ENCODE measurements around the gene CENPB.

CENPB gene

DNA sequence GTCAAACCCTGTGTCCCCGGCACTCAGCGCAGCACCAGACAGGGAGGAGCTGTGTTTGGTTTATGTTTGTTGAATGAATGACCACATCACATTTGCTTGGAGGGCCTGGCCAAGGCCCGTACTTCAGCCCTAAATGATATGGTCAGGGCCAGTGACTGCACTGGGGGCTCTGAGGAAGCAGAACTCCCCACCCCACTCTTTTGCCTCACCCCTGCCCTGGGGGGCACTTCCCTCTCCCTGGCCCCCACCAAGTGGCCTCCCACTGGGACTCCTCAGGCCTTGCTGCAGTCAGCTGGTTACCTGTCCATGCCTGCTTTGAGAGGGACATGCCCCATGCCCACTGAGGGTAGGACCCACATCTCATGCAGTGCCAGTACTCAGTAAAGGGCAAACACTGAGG lies 21.9 kb downstream of the CENPB start:
- DNase-seq, result no peak

DNA sequence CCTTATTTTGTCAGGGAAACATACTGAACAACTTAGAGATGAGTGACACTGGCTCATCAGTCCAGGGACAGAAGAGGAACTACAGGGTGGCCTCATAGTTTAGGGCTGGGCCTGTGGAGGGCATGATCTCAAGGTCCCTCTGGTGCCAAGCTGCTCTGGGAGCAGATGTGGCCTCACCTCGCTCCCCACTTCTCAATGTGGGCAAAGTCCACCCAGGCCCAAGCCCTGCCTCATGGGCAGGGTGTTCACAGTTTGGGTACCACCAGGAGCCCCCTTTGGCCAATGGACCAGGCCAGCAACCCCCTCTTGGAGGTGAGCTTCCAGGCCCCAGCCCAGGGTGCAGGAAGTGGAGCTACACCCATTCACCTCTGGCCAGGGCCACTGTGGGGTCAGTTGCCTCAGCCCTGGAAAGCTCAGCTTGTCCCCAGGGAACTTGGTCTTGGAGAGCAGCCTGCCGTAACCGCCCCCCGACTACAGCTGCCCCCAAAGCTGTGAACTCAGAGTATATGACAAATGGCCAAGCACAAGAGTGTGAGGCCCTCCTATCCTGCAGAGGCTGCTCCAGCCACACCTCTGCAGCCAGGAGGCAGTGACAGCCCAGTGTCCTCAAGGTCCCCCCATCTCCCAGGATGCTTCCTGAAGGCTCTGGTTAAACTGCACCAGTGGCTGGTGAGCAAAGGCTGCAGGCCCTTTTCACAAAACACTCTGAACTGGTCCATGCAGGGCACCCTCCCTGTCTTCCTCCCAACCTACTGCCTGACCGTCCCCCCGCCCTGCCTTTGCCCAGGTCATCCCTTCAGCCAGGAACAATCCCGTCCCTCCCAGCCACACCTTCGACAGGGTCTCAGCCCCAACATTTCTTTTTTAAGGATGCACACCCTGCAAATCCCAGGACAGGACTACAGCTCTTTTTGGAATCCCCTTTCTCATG lies 22.6 kb downstream of the CENPB start:
- peak; percentile 82 for DNase-seq

DNA sequence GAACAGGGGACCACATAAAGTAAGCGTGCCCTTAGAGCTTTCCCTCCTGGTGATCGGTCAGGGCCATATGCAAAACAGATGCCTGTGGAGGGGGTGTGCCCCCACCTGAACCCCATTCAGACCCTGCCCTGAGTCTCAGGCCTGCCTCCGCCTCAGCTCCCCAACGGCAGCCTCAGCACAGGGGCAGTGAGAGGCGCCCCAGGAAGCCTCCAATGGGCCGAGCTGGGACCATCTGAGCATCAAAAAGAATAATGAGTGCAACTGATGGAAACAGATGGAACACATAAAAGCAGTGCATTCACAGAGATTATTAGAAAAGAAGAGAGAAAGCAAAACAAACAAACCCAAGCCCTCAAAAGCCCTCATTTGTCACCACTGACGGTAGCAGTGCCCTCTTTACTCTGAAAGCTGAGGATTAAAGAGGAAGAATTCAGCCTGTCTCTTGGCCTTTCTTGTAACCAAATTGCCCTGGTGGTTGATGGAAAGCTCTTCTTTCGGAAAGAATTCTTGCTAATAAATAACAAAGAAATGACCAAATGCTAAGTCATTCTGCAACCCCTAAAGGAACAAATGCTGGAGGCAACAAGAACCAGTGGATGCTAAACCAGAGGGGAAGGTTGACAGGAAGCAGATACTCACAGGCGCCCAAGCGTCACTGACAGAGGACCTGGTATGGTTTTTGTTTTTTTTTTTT lies 25.7 kb downstream of the CENPB start:
- no peak for DNase-seq

- no peak for DNase-seq
Observed at GRCh38 chr20:3759884-3760283, 26.7 kb downstream of the CENPB start.

GRCh38 chr20:3759316-3759823 lies 27.2 kb downstream of the CENPB start:
- DNase-seq, result no peak

DNA sequence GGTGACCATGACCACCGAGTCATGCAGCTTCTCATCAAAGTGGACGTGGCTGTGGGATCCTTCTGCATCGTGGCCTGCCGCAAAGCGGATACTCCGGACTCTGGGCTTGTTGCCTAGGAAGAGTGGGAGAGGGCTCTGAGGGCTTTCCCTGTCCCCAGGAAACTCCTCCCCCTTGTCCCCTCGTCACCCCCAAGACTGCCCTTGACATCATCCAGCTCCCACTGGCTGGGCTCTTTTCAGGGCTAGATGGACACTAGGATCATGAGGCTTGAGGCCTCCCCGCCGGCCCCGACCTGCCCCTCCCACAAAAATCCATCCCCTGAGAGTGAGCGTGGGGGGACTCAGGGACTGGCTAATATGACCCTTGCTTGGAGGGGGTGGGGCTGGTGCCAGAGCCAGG lies 28.0 kb downstream of the CENPB start:
- DNase-seq, result no peak

GRCh38 chr20:3757268-3757667 lies 29.3 kb downstream of the CENPB start:
- peak; percentile 47 for DNase-seq

GRCh38 chr20:3755814-3756480 lies 30.6 kb downstream of the CENPB start:
- no peak for DNase-seq

- no peak for DNase-seq
Observed at GRCh38 chr20:3755269-3755668, 31.3 kb downstream of the CENPB start.

DNA sequence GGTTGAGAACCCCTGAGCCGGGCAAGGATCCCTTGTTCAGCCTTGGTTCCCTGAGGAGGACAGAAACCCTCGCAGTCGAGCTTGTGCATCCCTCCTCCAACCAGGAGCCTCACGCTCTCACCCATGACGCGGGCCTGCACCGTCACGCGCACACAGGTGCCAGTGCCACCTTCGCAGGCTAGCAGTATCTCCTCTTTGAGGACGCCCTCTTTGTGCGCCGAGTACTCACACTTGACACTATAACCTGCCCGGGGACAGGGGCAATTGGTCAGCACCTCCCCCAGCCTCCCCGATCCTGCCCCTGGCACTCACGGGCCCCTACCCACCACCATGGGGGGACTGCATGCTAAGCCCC lies 32.3 kb downstream of the CENPB start:
- no peak for DNase-seq

DNA sequence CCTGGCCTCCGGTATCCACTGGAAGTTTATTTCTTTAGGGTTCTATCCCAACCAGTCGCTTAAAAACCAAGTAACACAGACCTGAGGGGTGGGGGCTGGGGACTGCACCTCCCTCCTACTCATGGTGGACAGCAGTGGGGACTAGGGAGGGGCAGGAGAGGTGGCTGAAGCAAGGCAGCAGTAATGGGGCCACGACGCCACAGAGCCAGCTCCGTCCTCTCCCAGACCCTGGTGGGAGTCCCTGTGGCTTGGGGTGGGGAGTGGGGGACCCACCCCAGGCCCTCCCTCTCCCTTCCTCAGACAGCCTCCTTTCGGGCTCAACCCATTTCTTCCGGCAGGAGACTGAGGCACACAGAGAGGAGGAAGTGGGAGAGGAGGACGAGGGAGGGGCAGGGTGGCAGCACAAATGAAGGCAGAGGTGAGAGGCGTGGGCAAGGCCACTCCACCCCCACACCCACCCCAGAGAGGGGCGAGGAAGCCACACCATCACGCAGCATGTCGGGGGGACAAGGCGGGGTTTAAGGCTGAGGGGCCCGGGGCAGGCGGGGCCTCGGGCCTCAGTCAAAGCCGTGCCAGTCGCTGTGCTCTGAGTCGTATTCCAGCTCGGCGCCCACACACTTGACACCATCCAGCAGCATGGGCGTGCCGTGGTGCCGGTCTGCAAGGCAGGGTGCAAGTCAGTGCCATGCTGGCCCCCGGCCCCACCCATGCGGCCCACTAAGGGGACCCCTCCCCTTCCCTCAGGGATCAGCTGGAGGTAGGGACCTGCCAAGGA lies 32.9 kb downstream of the CENPB start:
- DNase-seq, result no peak

- peak; percentile 82 for DNase-seq
Observed at GRCh38 chr20:3753098-3753497, 33.4 kb downstream of the CENPB start.

DNA sequence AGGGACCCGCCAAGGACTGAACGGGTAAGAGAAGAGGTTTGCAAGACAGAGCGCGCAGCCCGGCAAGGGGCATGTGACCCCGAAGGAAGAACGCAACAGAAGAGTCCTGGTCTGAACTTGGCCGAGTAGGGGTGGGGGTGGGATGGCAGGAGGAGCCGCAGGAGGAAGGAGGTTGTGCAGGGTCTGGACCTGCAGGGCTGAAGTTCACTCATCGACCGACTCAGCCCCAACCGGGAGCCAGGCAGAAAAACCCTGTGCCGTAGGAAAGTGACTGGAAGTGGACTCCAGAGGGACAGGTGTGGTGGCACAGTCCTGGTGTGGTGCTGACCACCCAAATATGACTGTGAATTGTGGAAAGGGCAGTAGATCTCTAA lies 34.2 kb downstream of the CENPB start:
- DNase-seq, result no peak

DNA sequence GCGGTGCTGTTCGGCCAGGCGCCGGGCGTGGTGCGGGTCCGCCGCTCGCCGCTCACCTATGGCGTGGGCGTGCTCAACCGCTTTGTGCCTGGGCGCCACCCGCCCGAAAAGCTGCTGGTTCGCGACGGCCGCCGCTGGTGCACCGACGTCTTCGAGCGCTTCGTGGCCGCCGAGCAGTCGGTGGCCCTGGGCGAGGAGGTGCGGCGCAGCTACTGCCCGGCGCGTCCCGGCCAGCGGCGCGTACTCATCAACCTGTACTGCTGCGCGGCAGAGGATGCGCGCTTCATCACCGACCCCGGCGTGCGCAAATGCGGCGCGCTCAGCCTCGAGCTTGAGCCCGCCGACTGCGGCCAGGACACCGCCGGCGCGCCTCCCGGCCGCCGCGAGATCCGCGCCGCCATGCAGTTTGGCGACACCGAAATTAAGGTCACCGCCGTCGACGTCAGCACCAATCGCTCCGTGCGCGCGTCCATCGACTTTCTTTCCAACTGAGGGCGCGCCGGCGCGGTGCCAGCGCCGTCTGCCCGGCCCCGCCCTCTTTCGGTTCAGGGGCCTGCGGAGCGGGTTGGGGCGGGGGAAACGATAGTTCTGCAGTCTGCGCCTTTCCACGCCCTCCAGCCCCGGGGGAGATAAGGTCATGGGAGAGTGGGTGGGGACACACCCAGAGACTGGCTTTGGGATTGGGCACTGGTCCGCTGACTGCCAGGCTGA lies 34.7 kb downstream of the CENPB start:
- DNase-seq, result peak; percentile 83

DNA sequence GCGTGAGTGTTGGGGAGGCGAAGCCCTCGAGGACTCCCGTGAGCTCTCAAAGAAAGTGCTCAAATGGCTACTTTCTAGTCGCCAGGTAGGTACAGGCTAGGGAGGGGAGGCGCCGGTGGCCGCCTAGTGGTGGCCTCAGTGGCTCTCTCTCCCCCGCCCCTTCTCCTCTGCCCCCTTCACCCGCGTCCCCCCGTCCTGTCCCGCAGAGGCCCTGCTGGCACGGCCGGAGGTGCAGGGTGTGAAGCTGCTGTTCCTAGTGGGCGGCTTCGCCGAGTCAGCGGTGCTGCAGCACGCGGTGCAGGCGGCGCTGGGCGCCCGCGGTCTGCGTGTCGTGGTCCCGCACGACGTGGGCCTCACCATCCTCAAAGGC lies 35.2 kb downstream of the CENPB start:
- DNase-seq, result no peak

DNA sequence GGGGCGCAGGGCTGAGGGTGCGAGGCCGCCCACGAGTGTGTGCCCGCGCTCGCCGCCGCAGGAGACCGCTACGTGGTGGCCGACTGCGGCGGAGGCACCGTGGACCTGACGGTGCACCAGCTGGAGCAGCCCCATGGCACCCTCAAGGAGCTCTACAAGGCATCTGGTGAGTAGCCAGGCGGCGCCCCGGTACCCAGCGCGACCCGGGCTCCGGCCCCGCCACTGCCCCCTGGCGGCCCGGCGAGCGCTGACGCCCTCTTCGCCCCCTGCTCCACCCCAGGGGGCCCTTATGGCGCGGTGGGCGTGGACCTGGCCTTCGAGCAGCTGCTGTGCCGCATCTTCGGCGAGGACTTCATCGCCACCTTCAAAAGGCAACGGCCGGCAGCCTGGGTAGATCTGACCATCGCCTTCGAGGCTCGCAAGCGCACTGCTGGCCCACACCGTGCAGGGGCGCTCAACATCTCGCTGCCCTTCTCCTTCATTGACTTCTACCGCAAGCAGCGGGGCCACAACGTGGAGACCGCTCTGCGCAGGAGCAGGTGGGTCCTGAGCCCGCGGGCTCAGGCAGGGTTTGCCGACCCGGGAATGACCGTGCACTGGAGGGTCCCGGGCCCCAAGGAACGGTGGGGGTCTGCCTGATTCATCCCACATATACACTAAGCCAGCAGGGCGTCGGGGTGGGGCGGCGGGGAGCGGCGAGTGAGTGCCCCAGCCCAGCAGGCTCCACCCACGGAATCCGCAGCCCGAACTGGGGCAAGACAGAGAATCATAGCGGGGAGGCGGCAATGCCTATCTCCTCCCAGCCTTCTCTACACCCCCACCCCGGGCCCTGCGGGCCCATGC lies 36.6 kb downstream of the CENPB start:
- peak; percentile 56 for DNase-seq

GRCh38 chr20:3749087-3749688 lies 37.4 kb downstream of the CENPB start:
- no peak for DNase-seq

GRCh38 chr20:3748073-3748472 lies 38.5 kb downstream of the CENPB start:
- no peak for DNase-seq

GRCh38 chr20:3747471-3747870 lies 39.1 kb downstream of the CENPB start:
- DNase-seq, result no peak

DNA sequence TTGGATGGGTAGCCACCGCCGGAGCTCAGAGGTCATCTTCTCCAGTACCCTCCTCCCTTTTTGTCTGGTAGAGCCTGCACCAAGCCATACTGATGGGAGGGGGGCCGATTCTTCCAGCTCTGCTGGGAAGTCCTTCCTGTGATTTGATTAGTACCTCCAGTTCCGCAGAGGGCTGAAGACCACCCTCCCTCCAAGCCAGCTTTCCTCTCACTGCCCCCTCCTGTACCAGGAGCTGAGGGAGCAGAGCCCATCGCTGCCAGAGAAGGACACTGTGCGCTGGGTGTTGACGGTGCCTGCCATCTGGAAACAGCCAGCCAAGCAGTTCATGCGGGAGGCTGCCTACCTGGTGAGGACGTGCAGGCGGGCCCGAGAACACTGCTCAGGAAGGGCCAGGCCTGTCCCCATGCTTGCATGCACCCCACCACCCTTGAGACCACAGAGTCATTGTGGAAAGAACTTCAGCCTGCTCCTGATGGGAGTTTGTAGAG lies 40.8 kb downstream of the CENPB start:
- DNase-seq, result no peak
